Posterior vena cava (tissue), 2 donors: ENCODE measurements around the gene ZSCAN10. TPM values are rescaled to one million over a fixed set of nuclear protein-coding genes. Genes with fewer than 3 reads are reported as not detected.

Experiments used
- total RNA-seq, 2 donors: library from RNA; stranded (reverse); fragmentation: NEBNext Ultra II Directional; extraction: Animal tissue kit (Norgen Biotek cat#: 25700); gene quantifications; one replicate each; pipeline ENCODE4 v1.2.1, GENCODE V29; 2021
- donor health status: DM: yes; HTN: yes; CAD: no.
- donor health status: DM: yes; HTN: yes; CAD: no.

ZSCAN10 gene
- total RNA-seq, 2 donors from 2014 or later, result not detected

Other genes starting within 250 kb of the ZSCAN10 start
- gene PRSS22, start 241.1 kb downstream of the ZSCAN10 start, total RNA-seq, result not detected
- gene FLYWCH2, start 216.1 kb downstream of the ZSCAN10 start, total RNA-seq, result 10 to 100 TPM; 16.0 to 17.6 TPM
- 10 to 100 TPM; 31.0 to 37.7 TPM for gene FLYWCH1, start 187.4 kb downstream of the ZSCAN10 start, total RNA-seq
- gene KREMEN2, start 135.0 kb downstream of the ZSCAN10 start, total RNA-seq, result not detected
- 1 to 10 TPM; 2.5 to 5.4 TPM for gene PAQR4, start 129.9 kb downstream of the ZSCAN10 start, total RNA-seq
- gene PKMYT1, start 118.8 kb downstream of the ZSCAN10 start, total RNA-seq, result 1 to 10 TPM in 1 of 2 donors, under 1 TPM in 1; 0.76 to 1.6 TPM
- gene CLDN9, start 86.4 kb downstream of the ZSCAN10 start, total RNA-seq, result not detected
- not detected for gene CLDN6, start 81.1 kb downstream of the ZSCAN10 start, total RNA-seq
- 100 to 1,000 TPM in 1 of 2 donors, 10 to 100 TPM in 1; 67.1 to 156 TPM for gene TNFRSF12A, start 78.9 kb downstream of the ZSCAN10 start, total RNA-seq
- 100 to 1,000 TPM in 1 of 2 donors, 10 to 100 TPM in 1; 63.3 to 104 TPM for gene HCFC1R1, start 75.4 kb downstream of the ZSCAN10 start, total RNA-seq
- 10 to 100 TPM; 21.6 to 25.7 TPM for gene THOC6, start 75.3 kb downstream of the ZSCAN10 start, total RNA-seq
- gene BICDL2, start 62.4 kb downstream of the ZSCAN10 start, total RNA-seq, result under 1 TPM in 1 of 2 donors, not detected in 1; 0.10 TPM
- gene MMP25, start 52.7 kb downstream of the ZSCAN10 start, total RNA-seq, result 1 to 10 TPM; 4.7 to 5.6 TPM
- 10 to 100 TPM; 56.8 to 65.4 TPM for gene IL32, start 33.7 kb downstream of the ZSCAN10 start, total RNA-seq
- gene ZNF205, start 13.3 kb upstream of the ZSCAN10 start, total RNA-seq, result 1 to 10 TPM; 7.6 to 8.3 TPM
- gene ZNF213, start 35.7 kb upstream of the ZSCAN10 start, total RNA-seq, result 10 to 100 TPM in 1 of 2 donors, 1 to 10 TPM in 1; 8.3 to 10.2 TPM
- not detected for gene OR1F1, start 88.9 kb upstream of the ZSCAN10 start, total RNA-seq
- gene ZNF200, start 135.9 kb upstream of the ZSCAN10 start, total RNA-seq, result 1 to 10 TPM; 5.1 to 6.9 TPM
- gene MEFV, start 157.3 kb upstream of the ZSCAN10 start, total RNA-seq, result 1 to 10 TPM; 1.9 to 4.9 TPM
- 10 to 100 TPM; 19.8 to 21.2 TPM for gene ZNF263, start 184.2 kb upstream of the ZSCAN10 start, total RNA-seq
- gene TIGD7, start 206.1 kb upstream of the ZSCAN10 start, total RNA-seq, result 1 to 10 TPM; 6.4 to 9.1 TPM
- gene ZNF75A, start 206.2 kb upstream of the ZSCAN10 start, total RNA-seq, result 10 to 100 TPM; 17.5 to 21.3 TPM